Measurements from ENCODE around the gene RBMS1.

RBMS1 gene

GRCh38 chr2:160484859-160485520, 8.6 kb downstream of the RBMS1 start:
- Histone ChIP-seq H3K79me2 (ENCODE audit: insufficient read depth, low read length) (peaks cover 67% of the 10 kb centered on the region), H3K4me3 (ENCODE audit: low read length, poor library complexity, severe bottlenecking) (no peak overlapping the region), H3K4me2 (ENCODE audit: low read depth, low read length, poor library complexity, severe bottlenecking) (no peak overlapping the region), H3F3A (ENCODE audit: low read depth) (0 out of 2 replicates have a peak, but pooled peaks cover 3% of the 10 kb centered on the region), H3K9ac (ENCODE audit: low read depth, low read length, poor library complexity, severe bottlenecking) (no peak overlapping the region), H4K20me1 (ENCODE audit: insufficient read depth, low read length, poor library complexity, severe bottlenecking) (peaks cover 19% of the 10 kb centered on the region), H3K9me3 (ENCODE audit: insufficient read depth, low read depth, low read length) (no peaks in the 10 kb centered on the region), H3K36me3 (ENCODE audit: insufficient read depth, low read length) (no peaks in the 10 kb centered on the region), H2AFZ (ENCODE audit: low read length) (no peak overlapping the region), H3K4me1 (ENCODE audit: insufficient read depth, low read length, poor library complexity, severe bottlenecking) (peaks cover 31% of the 10 kb centered on the region), H3K9me2 (replicated peaks; ENCODE audit: low read depth, low read length) (no peaks in the 10 kb centered on the region), H3K27me3 (ENCODE audit: insufficient read depth, low read length, poor library complexity, severe bottlenecking) (no peaks in the 10 kb centered on the region)
- TF ChIP-seq EZH2phosphoT487 (IDR thresholded peaks at IDR 0.05; ENCODE audit: borderline replicate concordance): no peak
- TF ChIP-seq CTCF (conservative IDR thresholded peaks at IDR 0.05; ENCODE audit: low read length): no peak

DNA sequence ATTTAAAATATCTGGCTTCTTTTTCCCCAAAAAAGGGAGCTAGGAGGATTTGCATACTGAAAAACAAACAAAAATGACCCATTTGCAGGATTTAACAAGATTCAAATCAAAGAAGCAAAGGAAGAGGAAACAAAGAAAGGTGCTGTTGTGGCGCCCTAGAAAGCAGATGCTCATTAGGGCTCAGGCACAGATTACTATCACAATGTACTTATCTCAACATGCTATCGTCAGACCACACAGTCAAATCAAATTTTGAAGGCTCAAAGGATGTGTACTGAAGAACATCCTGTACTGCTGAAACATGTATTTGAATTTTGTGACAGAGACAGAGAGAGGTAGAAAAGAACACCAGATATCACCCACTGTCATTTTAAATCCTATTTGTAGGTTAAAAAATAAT, 10.9 kb downstream of the RBMS1 start:
- Histone ChIP-seq H3K36me3 (ENCODE audit: insufficient read depth, low read length) (no peaks in the 10 kb centered on the region), H3K9ac (ENCODE audit: low read depth, low read length, poor library complexity, severe bottlenecking) (no peak overlapping the region), H4K20me1 (ENCODE audit: insufficient read depth, low read length, poor library complexity, severe bottlenecking) (peaks cover 19% of the 10 kb centered on the region), H3F3A (ENCODE audit: low read depth) (0 out of 2 replicates have a peak, but pooled peaks cover 3% of the 10 kb centered on the region), H3K27me3 (ENCODE audit: insufficient read depth, low read length, poor library complexity, severe bottlenecking) (no peaks in the 10 kb centered on the region), H3K9me3 (ENCODE audit: insufficient read depth, low read depth, low read length) (no peaks in the 10 kb centered on the region), H3K4me1 (ENCODE audit: insufficient read depth, low read length, poor library complexity, severe bottlenecking) (peaks cover 22% of the 10 kb centered on the region), H3K4me2 (ENCODE audit: low read depth, low read length, poor library complexity, severe bottlenecking) (peak overlapping the region; percentile 12), H3K79me2 (ENCODE audit: insufficient read depth, low read length) (peaks cover 65% of the 10 kb centered on the region), H2AFZ (ENCODE audit: low read length) (no peak overlapping the region), H3K9me2 (replicated peaks; ENCODE audit: low read depth, low read length) (no peaks in the 10 kb centered on the region), H3K4me3 (ENCODE audit: low read length, poor library complexity, severe bottlenecking) (no peak overlapping the region)
- TF ChIP-seq CTCF (conservative IDR thresholded peaks at IDR 0.05; ENCODE audit: low read length) (no peak), EZH2phosphoT487 (IDR thresholded peaks at IDR 0.05; ENCODE audit: borderline replicate concordance) (no peak)

DNA sequence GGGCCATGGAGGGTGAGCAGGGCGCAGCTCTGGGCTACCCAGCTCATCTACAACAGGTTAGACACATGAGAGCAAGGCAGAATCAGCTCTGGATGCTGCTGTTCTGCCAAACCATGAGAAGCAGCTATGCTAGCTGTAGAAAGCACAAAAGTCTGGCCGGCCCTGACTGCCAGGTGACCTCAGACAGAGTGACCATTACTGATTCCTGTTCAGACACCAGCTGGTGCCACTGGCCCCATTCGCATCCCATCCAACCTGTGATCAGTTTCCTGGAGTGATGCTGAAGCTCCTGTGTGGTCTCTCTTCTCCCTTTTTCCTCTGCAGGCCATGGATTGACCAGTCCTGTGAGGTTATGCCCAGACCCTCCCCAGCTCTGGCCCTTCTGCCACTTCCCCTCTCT, 14.3 kb downstream of the RBMS1 start:
- no peaks in the 10 kb centered on the region for H3K36me3 ChIP-seq (ENCODE audit: insufficient read depth, low read length)
- H3K9me3 ChIP-seq (ENCODE audit: insufficient read depth, low read depth, low read length): no peaks in the 10 kb centered on the region
- H3K79me2 ChIP-seq (ENCODE audit: insufficient read depth, low read length): peaks cover 62% of the 10 kb centered on the region
- H3K9ac ChIP-seq (ENCODE audit: low read depth, low read length, poor library complexity, severe bottlenecking): no peak overlapping the region
- peaks cover 17% of the 10 kb centered on the region for H4K20me1 ChIP-seq (ENCODE audit: insufficient read depth, low read length, poor library complexity, severe bottlenecking)
- H3K9me2 ChIP-seq (replicated peaks; ENCODE audit: low read depth, low read length): no peaks in the 10 kb centered on the region
- no peak overlapping the region for H3K4me2 ChIP-seq (ENCODE audit: low read depth, low read length, poor library complexity, severe bottlenecking)
- H2AFZ ChIP-seq (ENCODE audit: low read length): no peak overlapping the region
- 0 out of 2 replicates have a peak, but pooled peaks cover 3% of the 10 kb centered on the region for H3F3A ChIP-seq (ENCODE audit: low read depth)
- TF ChIP-seq EZH2phosphoT487 (IDR thresholded peaks at IDR 0.05; ENCODE audit: borderline replicate concordance): no peak
- TF ChIP-seq CTCF (conservative IDR thresholded peaks at IDR 0.05; ENCODE audit: low read length): no peak
- peaks cover 11% of the 10 kb centered on the region for H3K4me1 ChIP-seq (ENCODE audit: insufficient read depth, low read length, poor library complexity, severe bottlenecking)
- H3K27me3 ChIP-seq (ENCODE audit: insufficient read depth, low read length, poor library complexity, severe bottlenecking): no peaks in the 10 kb centered on the region
- H3K4me3 ChIP-seq (ENCODE audit: low read length, poor library complexity, severe bottlenecking): no peak overlapping the region
